ENCODE measurements around the gene MRPL14.

The MRPL14 gene

DNA sequence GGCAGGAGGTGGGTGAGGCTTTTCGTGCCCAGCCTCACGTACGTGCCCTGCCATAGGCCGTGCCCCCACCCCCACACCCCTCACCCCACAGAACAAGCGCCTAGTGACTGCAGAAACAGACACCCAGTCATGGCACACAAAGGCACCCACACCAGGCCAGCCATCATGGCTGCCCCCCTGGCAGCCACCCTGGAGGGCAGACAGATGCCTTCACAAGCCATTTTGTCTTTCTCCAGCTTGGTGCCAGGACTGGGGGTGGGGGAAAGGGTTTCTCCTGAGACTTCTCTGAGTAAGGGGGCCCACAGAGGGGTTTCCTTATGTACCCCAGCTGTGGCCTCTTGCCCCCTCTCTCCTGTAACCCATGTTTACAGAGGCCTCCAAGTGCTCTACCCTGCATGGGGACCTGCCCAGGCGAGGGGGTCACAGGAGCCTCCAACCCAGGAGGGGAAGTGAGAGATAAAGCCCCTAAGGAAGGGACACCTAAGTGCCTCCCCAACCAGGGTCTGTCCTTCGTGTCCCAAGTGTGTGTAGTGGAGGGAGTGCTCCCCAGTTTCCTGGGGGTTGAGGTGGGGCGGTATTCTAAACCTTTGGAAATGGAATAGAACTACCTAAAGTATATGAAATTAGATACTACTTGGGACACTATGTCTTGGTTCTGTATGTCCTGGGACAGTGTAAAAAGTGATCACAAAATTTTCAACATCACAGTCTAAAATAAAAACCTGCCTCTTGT is 49.9 kb downstream of the MRPL14 start:
- no peak for DNase-seq

- no peak for DNase-seq
These were observed 50.7 kb downstream of the MRPL14 start for GRCh38 chr6:44076356-44077213.

DNA sequence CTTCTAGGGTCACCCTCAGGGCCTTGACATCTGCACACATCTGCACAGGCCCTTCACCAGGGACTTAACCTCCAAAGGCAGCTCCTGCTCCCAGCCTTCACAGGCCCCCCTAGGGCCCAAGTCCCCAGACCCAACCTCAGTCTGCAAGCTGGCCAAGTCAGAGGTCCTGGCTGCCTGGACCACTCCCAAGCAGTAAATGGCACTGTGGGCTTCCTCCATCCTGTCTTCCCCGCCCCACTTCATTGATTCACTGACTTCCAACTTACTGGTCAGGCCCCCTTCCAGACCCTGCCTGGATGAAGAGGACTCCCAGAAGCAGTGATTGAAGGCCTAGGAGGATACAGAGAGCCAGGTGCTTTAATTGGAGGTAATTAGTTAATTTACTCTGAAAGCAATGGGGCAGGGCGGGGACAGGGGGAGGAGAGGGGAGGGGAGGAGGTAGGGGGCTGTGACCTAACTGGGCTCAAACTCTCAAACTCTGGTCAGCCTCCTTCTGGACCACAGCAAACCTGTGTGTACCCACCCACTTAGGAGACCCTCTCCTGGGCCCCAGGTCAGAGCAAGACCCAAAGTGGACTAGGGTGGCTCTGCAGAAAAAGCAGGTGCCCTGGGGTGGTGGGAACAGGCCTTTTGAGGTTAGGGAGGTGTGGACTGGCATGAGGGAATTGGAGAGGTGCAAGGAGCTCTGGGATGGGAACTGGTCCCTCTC is 51.5 kb downstream of the MRPL14 start:
- no peak for DNase-seq

- DNase-seq: no peak
These were observed 52.2 kb downstream of the MRPL14 start for GRCh38 chr6:44074813-44075646.

DNA sequence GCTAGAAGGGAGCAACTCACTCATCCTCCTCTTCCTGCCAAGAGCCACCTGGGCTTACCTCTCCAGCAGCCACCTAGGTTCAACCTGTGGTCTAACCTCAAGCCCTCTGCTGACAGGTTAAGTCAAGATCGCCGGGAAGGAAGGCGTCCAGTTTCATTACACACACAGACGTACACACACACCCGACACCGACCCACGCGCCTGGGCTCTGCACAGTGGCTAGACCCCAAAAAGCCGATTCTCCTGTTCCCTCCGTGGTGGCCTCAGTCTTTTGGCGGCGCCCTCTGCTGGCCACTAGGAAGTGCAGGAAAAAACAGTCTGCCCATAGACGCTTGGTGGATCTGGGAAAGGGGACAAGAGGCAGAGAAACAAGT is 52.8 kb downstream of the MRPL14 start:
- no peak for DNase-seq

- DNase-seq: no peak
These were observed 53.4 kb downstream of the MRPL14 start for GRCh38 chr6:44073612-44074438.

GRCh38 chr6:44072959-44073611 is 54.2 kb downstream of the MRPL14 start:
- no peak for DNase-seq

GRCh38 chr6:44072452-44072958 is 54.7 kb downstream of the MRPL14 start:
- DNase-seq: no peak

- DNase-seq: no peak
These were observed 55.4 kb downstream of the MRPL14 start for GRCh38 chr6:44071670-44072451.

- no peak for DNase-seq
These were observed 58.5 kb downstream of the MRPL14 start for GRCh38 chr6:44068607-44069296.

GRCh38 chr6:44067173-44068139 is 59.8 kb downstream of the MRPL14 start:
- no peak for DNase-seq

DNA sequence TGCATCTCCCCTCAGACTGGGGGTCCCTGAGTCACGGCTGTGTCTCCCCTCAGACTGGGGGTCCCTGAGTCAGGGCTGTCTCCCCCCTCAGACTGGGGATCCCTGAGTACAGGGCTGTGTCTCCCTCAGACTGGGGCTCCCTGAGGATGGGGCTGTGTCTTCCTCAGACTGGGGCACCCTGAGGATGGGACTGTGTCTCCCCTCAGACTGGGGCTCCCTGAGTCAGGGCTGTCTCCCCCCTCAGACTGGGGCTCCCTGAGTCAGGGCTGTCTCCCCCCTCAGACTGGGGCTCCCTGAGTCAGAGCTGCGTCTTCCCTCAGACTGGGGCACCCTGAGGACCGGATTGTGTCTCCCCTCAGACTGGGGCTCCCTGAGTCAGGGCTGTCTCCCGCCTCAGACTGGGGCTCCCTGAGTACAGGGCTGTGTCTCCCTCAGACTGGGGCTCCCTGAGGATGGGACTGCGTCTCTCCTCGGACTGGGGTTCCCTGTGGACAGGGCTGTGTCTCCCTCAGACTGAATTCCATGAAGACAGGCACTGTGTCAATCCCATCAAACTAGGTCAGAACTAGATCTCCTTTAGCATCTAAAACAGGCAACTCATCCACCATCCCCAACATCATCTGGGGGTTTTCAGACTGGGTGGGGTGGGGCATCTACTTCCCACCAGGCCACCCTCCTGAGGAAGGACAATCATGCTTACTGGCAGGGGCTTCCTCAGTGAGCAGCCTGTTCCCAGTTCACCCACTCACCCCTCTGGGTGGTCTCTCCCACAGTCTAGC is 60.7 kb downstream of the MRPL14 start:
- DNase-seq: no peak

GRCh38 chr6:44065443-44066140 is 61.7 kb downstream of the MRPL14 start:
- no peak for DNase-seq

DNA sequence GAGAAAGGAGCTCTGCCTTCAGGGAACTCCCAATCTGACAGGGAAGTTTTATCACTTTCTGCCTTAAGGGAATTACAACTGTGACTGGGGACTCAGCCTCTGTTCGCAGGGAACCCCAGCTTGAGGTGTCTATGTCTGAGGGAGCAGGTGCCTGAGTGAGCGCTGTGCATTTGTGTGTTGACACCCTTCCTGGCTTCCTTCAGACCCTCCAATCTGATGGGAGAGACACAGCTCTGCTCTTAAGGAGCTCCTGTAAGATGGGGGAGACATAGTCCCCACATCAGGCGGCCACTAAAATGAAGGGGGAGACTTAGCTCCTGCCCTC is 62.3 kb downstream of the MRPL14 start:
- DNase-seq: no peak

DNA sequence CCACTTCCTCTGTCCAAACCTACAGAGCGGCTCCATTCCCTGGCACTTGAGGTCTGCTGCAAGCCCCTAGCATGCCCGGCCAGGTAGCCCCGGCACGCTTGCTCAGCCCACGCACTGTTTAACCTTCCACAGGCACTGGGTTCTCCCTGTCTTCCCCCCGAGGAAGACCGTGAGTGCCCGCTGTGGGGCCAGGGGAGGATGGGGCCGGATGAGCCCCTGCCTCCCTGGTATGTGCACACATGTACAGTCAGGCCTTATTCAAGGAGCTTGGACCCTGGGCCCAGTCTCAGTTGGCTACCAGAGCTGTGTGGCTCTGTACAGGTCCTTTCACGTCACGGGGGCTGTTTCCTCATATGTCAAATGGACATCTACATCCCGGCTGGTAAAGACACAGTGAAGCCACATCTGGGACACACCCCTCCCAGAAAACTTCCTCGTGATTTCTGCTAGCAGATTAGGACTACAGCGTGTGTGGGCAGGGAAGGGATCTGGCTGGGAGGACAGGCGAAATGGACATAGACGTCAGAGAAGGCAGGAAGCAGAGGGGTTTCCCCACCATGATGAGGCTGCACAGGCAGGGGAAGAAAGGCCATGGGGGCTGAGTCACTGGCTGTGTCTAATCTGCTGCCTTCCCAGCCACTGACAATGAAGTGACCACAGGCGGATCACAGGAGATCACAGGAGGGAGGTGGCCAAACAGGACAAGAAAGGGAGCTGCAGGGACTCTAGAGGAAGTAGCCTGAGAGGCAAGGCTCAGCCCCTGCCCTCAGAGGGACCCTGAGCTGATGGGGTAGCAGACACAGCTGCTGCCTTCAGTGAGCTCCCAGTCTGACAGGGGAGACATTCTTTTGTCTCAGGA is 62.9 kb downstream of the MRPL14 start:
- no peak for DNase-seq

DNA sequence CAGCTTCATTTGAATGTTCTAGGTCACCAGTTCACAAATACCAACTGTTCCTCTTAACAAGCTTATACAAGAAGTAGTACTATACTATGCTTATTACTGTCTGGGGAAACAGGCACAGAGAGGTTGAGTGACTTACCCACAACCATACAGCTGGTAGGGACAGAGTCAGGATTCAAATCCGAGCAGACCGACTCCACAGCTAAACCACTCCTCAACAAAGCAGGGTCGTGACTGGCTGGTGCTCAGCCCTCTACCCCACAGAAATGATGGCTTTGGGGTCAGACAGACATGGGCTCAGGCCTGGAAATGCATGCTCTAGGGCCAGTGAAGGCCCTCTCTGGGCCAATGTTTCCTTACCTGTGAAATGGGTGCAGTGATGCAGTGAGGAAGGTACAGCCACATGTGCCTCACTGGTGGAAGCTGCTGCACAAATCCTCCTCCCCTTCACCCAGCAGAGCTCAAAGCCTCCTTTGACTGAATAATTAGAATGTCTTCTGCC is 63.6 kb downstream of the MRPL14 start:
- DNase-seq: no peak
